D341Med (cell line): ENCODE results near the gene PTPRE.

Experiments used
- DNase-seq: peaks from one replicate; pipeline ENCODE4 v3.0.0; 2012; ENCODE audit warnings: low spot score

Gene PTPRE

GRCh38 chr10:127908106-127908958, 1.4 kb downstream of the PTPRE start:
- no peak for DNase-seq

GRCh38 chr10:127908959-127909267, 2.0 kb downstream of the PTPRE start:
- no peak for DNase-seq

- DNase-seq = no peak
These were observed 3.0 kb downstream of the PTPRE start for GRCh38 chr10:127909716-127910463.

GRCh38 chr10:127910464-127910770, 3.5 kb downstream of the PTPRE start:
- no peak for DNase-seq

- no peak for DNase-seq
These were observed 4.4 kb downstream of the PTPRE start for GRCh38 chr10:127911218-127911866.

- no peak for DNase-seq
These were observed 5.0 kb downstream of the PTPRE start for GRCh38 chr10:127911867-127912257.

GRCh38 chr10:127912607-127913367, 5.9 kb downstream of the PTPRE start:
- no peak for DNase-seq

GRCh38 chr10:127913368-127913759, 6.5 kb downstream of the PTPRE start:
- no peak for DNase-seq

- no peak for DNase-seq
These were observed 8.4 kb downstream of the PTPRE start for GRCh38 chr10:127915324-127915723.

GRCh38 chr10:127916826-127917225, 9.9 kb downstream of the PTPRE start:
- DNase-seq = no peak

GRCh38 chr10:127918572-127918971, 11.7 kb downstream of the PTPRE start:
- DNase-seq = no peak

GRCh38 chr10:127919418-127920271, 12.7 kb downstream of the PTPRE start:
- DNase-seq = no peak

- no peak for DNase-seq
These were observed 13.6 kb downstream of the PTPRE start for GRCh38 chr10:127920306-127921074.

GRCh38 chr10:127921075-127921752, 14.3 kb downstream of the PTPRE start:
- no peak for DNase-seq

- no peak for DNase-seq
These were observed 14.8 kb downstream of the PTPRE start for GRCh38 chr10:127921753-127922145.

GRCh38 chr10:127922206-127922605, 15.3 kb downstream of the PTPRE start:
- DNase-seq = no peak

- no peak for DNase-seq
These were observed 15.9 kb downstream of the PTPRE start for GRCh38 chr10:127922675-127923366.

- DNase-seq = no peak
These were observed 16.7 kb downstream of the PTPRE start for GRCh38 chr10:127923646-127924045.

- no peak for DNase-seq
These were observed 18.7 kb downstream of the PTPRE start for GRCh38 chr10:127925471-127926207.
